Measurements from ENCODE around the gene ZZZ3. TPM values are rescaled to one million over a fixed set of nuclear protein-coding genes. Genes with fewer than 3 reads are reported as not detected.

The ZZZ3 gene
- total RNA-seq, result 26.2 and 34.4 TPM in 2 replicates

DNA sequence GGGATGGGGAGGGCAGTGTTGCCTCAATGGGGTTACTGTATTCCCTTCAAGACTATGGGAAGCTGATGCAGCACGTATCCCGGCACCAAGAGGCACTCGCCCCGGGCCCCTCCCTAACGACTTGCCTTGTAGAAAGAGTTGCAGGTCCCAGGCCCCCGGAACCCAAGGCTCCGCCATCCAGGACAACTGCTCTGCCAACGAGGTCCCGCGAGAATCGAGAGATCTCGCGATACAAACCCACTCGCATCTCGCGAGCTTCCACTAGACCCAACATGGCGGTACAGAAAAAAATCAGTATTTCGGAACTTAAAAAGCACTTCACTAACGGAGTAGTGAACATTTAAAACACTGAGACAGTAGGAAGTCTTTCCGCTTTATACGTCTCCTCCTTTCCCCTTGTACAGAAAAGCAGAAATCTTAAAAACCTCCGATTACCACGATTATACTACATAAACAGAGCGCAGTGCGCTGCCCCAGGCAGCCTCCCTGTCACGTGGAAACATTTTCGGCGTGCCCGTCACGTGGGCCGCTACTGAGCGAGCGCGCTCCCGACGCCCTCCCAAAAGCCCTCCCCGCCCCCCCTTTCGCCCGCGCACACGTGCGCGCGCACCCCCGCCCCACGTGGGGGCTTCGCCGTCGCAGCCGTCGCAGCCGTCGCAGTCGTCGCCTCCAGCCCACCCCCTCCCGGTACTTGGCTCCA lies at the start of gene ZZZ3:
Gene ZZZ3 (minus strand): TSS at position 199 of the 700 bp plus-strand sequence. CDS start 49,304 bp downstream, outside the sequence.

Other genes with a start within 250 kb of the ZZZ3 start
- 35.5 and 44.0 TPM in 2 replicates for gene USP33, start 77.2 kb upstream of the ZZZ3 start, total RNA-seq
- 9.2 and 10.4 TPM in 2 replicates for gene MIGA1, start 97.0 kb upstream of the ZZZ3 start, total RNA-seq
- 2.9 and 5.3 TPM in 2 replicates for gene NEXN, start 206.0 kb upstream of the ZZZ3 start, total RNA-seq

All from myometrial cell (primary cell).